Neural crest cell (in vitro differentiated cells): ENCODE data around the gene NCKAP5L. TPM values are rescaled to one million over a fixed set of nuclear protein-coding genes. Genes with fewer than 3 reads are reported as not detected.
A peak's percentile ranks its signal among the peaks of the same experiment; 100 is the strongest.

Experiments
- DNase-seq: peaks from one replicate; pipeline ENCODE4 v3.0.0; 2021; ENCODE audit warnings: low read depth, mixed read lengths, low spot score
- H3K27ac Mint-ChIP-seq: one replicate; pipeline ENCODE4 v1.8.0; 2021; ENCODE audit warnings: mild to moderate bottlenecking, mixed read lengths; ENCODE audit not compliant: unreplicated experiment
- H3K27me3 Mint-ChIP-seq: 2 replicates; pipeline ENCODE4 v1.8.0; 2021; ENCODE audit warnings: low read depth, mild to moderate bottlenecking, mixed read lengths
- H3K36me3 Mint-ChIP-seq: 2 replicates; pipeline ENCODE4 v1.8.0; 2021; ENCODE audit warnings: low read depth, mild to moderate bottlenecking, mixed read lengths
- H3K4me1 Mint-ChIP-seq: 2 replicates; pipeline ENCODE4 v1.8.0; 2021; ENCODE audit warnings: mixed read lengths
- H3K4me3 Mint-ChIP-seq: one replicate; pipeline ENCODE4 v1.8.0; 2021; ENCODE audit warnings: mild to moderate bottlenecking, mixed read lengths
- H3K9me3 Mint-ChIP-seq: 2 replicates; pipeline ENCODE4 v1.8.0; 2021; ENCODE audit warnings: mixed read lengths
- CTCF ChIP-seq: fragments of 200-600 bp; sonication (generic); conservative IDR thresholded peaks from 2 replicates; pipeline ENCODE4 v1.5.0; 2021; ENCODE audit warnings: antibody characterized with exemption, mild to moderate bottlenecking
- total RNA-seq: library from RNA; stranded (reverse); gene quantifications from 2 replicates; pipeline ENCODE4 v1.2.1, GENCODE V29; 2021

Gene NCKAP5L
- total RNA-seq, 1 donor from 2014 or later: 45.0 TPM

- no peaks in the 10 kb centered on the region for H3K27me3 Mint-ChIP-seq
- H3K36me3 Mint-ChIP-seq: no peaks in the 10 kb centered on the region
- no peaks in the 10 kb centered on the region for H3K9me3 Mint-ChIP-seq
- no peak for DNase-seq
- peaks cover 49% of the 10 kb centered on the region for H3K4me1 Mint-ChIP-seq
- TF ChIP-seq CTCF: no peak
- H3K27ac Mint-ChIP-seq: no peak overlapping the region
- H3K4me3 Mint-ChIP-seq: peak overlapping the region; percentile 83
Observed at GRCh38 chr12:49823951-49824350, 4.3 kb downstream of the NCKAP5L start.

DNA sequence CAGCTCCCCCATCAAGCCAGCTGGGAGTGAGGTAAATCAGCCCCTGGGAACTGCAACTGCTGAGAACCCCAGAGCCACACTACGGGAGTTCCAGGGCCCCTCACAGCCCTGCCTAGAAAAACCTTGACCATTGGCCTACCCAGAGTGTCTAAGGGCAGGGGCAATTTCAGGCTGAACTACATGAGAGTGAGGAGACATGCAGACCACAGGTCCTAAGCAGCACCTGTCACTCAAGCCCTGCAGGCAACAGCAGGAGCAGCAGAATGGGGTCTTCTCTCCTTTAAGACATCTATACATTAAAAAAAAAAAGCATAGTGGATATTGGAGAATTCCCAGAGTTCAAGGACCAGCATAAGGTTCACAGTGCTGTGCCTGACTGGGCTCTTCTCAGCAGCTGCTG is 4.9 kb downstream of the NCKAP5L start:
- Mint-ChIP-seq H3K4me1 (peaks cover 43% of the 10 kb centered on the region), H3K4me3 (peak overlapping the region; percentile 19), H3K36me3 (no peaks in the 10 kb centered on the region), H3K9me3 (no peaks in the 10 kb centered on the region), H3K27ac (no peak overlapping the region), H3K27me3 (no peaks in the 10 kb centered on the region)
- TF ChIP-seq CTCF: no peak
- DNase-seq: no peak

- Mint-ChIP-seq H3K36me3 (peaks cover 3% of the 10 kb centered on the region), H3K4me3 (peak overlapping the region; percentile 26), H3K27me3 (no peaks in the 10 kb centered on the region), H3K27ac (no peak overlapping the region), H3K4me1 (peaks cover 33% of the 10 kb centered on the region), H3K9me3 (no peaks in the 10 kb centered on the region)
- DNase-seq: no peak
- no peak for TF ChIP-seq CTCF
Observed at GRCh38 chr12:49821373-49822287, 6.6 kb downstream of the NCKAP5L start.

DNA sequence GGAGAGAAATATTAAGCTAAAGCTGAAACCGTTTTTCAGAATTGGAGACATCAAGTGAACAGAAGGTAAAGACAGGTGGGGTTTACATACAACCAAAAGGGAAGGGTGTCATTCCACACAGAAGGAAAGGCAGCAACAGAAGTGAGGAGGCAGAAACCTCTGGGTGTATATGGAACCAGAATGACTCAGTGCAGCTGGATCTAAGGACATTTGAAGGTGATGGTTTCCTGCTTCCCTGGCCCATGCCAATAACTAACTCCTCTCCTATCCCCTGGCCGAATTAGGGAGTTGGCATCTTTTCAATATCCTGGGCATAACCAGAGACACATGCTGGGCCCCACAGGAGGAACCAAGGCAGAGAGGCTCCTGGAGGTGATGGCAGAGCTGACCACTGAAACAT is 8.4 kb downstream of the NCKAP5L start:
- H3K27ac Mint-ChIP-seq: no peak overlapping the region
- no peaks in the 10 kb centered on the region for H3K9me3 Mint-ChIP-seq
- no peak for TF ChIP-seq CTCF
- no peak for DNase-seq
- H3K36me3 Mint-ChIP-seq: peaks cover 8% of the 10 kb centered on the region
- peaks cover 24% of the 10 kb centered on the region for H3K4me1 Mint-ChIP-seq
- peak overlapping the region; percentile 11 for H3K4me3 Mint-ChIP-seq
- H3K27me3 Mint-ChIP-seq: no peaks in the 10 kb centered on the region

DNA sequence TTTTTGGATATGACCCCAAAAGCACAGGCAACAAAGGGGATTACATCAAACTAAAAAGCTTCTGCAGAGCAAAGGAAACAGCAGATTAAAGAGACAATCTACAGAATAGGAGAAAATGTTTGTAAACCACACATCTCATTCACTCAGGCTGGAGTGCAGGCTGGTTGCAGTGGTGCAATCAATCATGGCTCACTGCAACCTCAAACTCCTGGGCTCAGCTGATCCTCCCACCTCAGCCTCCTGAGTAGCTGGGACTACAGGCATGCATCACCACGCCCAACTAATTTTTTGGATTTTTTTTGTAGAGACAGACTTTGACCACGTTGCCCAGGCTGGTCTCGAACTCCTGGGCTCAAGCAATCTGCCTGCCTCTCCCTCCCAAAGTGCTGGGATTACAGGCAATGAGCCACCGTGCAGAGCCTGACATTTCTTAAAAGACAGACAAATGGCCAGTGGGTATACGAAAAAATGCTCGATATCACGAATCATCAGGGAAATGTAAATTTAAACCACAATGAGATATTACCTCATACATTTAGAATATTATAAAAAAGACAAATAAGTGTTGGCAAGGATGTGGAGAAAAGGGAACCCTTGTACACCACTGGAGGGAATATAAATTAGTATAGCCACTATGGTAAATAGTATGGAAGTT is 9.8 kb downstream of the NCKAP5L start:
- peaks cover 10% of the 10 kb centered on the region for H3K36me3 Mint-ChIP-seq
- no peak for TF ChIP-seq CTCF
- H3K4me3 Mint-ChIP-seq: no peak overlapping the region
- no peaks in the 10 kb centered on the region for H3K9me3 Mint-ChIP-seq
- H3K27ac Mint-ChIP-seq: peak overlapping the region; percentile 27
- no peak for DNase-seq
- peaks cover 17% of the 10 kb centered on the region for H3K4me1 Mint-ChIP-seq
- H3K27me3 Mint-ChIP-seq: no peaks in the 10 kb centered on the region
